Germinal center (tissue), 1 donor: Measurements from ENCODE around the gene CASKIN1.
"Not testable (repeated sequence)": the region's sequence is repeated elsewhere in the genome, so short reads cannot be mapped to it uniquely, and the experiment has no call there.

Source experiments
- DNase-seq: peaks from one replicate; pipeline ENCODE4 v3.0.0; 2012; ENCODE audit warnings: mixed read lengths, low spot score

CASKIN1 gene, protein sequence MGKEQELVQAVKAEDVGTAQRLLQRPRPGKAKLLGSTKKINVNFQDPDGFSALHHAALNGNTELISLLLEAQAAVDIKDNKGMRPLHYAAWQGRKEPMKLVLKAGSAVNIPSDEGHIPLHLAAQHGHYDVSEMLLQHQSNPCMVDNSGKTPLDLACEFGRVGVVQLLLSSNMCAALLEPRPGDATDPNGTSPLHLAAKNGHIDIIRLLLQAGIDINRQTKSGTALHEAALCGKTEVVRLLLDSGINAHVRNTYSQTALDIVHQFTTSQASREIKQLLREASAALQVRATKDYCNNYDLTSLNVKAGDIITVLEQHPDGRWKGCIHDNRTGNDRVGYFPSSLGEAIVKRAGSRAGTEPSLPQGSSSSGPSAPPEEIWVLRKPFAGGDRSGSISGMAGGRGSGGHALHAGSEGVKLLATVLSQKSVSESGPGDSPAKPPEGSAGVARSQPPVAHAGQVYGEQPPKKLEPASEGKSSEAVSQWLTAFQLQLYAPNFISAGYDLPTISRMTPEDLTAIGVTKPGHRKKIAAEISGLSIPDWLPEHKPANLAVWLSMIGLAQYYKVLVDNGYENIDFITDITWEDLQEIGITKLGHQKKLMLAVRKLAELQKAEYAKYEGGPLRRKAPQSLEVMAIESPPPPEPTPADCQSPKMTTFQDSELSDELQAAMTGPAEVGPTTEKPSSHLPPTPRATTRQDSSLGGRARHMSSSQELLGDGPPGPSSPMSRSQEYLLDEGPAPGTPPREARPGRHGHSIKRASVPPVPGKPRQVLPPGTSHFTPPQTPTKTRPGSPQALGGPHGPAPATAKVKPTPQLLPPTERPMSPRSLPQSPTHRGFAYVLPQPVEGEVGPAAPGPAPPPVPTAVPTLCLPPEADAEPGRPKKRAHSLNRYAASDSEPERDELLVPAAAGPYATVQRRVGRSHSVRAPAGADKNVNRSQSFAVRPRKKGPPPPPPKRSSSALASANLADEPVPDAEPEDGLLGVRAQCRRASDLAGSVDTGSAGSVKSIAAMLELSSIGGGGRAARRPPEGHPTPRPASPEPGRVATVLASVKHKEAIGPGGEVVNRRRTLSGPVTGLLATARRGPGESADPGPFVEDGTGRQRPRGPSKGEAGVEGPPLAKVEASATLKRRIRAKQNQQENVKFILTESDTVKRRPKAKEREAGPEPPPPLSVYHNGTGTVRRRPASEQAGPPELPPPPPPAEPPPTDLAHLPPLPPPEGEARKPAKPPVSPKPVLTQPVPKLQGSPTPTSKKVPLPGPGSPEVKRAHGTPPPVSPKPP (N-terminal part only)

DNA sequence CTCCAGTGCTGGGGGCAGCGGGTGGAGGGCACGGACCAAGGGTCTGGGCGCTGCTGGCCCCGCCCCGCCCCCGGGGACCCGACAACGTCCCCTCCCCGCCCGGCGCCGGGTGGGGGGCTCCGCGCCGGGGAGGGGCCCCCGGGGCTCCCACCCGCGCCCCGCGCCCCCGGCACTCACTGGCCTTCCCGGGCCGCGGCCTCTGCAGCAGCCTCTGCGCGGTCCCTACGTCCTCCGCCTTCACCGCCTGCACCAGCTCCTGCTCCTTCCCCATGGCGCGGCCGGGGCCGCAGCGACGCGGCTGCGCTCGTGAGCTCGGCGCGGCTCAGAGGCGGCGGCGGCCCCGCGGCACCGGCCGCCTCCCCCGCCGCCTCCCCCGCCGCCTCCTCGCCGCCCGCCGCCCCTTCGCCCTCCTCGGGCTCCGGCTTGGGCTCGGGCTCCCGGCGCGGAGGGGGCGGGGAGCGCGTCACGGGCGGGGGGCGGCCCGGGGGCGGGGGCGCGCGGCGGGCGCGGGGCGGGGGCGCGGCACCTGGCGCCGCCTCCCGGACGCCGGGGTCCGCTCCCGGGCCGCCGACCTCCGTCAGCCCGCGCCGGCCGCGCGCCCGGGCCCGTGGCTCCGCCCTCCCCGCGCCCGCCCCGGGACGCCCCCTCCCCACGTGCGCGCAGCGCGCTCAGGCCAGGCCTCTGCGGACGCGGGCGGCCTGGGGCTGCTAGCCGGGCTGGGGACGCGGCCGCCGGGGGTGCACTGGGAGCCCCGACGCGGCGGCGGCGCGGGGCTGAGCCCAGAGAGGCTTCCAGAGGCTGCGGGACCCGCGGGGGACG is at the start of gene CASKIN1:
Gene CASKIN1, minus strand, starts transcription at position 444 of the 819 bp plus-strand sequence. Its CDS starts 173 bp downstream, at position 271.
- DNase-seq = peak; percentile 44

DNA sequence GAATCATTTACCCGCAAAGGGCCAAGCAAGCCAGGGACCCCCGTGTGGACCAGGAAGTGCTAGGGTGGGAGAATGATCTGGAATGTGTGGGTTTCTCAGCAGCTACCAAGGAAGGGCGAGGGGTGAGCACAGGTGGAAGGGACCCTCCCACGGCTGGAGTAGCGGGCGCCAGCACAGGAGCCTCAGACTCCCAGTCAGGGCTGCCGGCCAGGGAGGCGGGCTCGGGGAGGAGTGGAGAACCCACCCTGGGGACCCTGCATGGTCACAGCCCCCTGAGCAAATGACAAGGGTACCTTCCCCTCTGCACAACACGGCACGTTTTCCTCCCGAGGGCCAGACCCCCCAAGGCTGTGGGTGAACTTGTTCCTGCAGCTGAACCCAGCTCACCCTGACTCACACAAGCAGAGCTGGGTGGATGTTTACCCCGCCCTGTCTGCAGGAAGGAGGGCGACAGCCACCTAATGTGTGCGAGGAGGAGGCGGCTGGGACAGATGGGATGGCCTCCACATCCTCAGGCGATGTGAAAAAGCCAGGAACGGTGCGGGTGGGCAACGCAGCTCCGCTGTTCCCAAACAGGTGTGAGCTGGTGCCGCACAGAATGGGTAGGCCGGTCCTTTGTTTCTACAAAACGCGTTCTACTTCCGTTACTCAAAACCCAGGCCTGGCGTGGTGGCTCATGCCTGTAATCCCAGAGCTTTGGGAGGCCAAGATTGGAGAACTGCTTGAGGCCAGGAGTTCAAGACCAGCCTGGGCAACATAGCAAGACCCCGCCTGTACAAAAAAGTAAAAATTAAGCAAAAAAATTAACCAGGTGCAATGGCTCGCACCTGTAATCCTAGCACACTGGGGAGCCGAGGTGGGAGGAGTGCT is 48.8 kb upstream of the CASKIN1 start:
- no peak for DNase-seq

DNA sequence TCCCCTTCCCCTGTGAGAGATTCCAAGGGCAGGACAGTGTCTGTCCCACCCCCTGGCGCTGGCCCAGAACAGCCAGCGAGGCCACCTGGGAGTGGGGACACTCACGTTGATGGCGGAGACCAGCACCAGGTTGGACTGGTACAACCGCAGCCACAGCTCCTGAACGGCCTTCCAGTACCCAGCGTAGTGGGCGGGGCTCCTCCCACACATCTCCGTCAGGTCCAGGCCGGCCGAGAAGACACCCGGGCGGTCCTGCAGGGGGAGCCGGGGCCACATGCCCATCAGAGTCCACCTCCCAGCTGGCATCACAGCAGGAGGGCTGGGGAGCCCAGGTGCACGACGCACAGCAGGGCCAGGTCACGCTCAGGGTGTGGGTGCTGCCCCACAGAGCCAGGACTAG is 47.9 kb upstream of the CASKIN1 start:
- no peak for DNase-seq

DNA sequence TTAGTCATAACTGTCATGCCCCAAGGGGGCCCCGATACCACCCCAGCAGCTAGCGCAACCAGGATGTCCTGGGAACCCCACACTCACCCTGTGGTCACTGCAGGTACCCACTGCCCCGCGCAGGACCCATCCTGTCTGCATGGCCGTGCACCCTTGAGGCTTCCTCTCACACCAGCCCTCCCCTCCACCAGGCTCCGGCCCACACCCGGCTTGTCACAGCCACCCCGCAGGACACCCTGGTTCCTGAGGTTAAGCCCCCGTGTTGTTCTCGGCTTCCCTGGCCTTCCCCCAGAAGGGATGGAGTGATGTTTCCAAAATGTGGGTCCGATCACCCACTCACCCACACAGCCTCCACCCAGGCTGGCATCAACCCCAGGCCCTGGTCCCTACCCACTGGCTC is 47.4 kb upstream of the CASKIN1 start:
- no peak for DNase-seq

DNA sequence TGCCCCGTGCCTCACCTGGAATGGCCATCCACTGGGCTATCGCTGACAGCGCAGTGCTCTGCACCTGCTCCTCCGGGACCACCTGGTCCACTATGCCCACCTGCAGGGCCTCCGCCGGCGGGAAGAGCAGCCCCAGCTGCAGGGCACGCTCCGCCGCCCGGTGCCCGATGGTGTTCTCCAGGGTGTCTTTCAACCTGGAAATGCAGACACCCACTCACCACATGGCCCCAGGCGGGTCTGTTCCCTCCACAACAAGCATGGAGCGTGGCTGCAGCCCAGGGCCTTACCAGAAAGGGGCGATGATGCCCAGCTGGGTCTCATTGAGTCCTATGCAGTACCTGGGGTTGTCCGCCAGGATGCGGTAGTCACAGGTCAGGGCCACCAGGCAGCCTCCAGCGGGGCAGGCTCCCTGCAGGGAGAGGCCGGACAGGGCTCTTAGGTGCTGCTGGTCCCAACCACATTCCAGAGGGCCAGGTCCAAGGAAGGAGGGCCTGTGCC is 46.7 kb upstream of the CASKIN1 start:
- DNase-seq = no peak

DNA sequence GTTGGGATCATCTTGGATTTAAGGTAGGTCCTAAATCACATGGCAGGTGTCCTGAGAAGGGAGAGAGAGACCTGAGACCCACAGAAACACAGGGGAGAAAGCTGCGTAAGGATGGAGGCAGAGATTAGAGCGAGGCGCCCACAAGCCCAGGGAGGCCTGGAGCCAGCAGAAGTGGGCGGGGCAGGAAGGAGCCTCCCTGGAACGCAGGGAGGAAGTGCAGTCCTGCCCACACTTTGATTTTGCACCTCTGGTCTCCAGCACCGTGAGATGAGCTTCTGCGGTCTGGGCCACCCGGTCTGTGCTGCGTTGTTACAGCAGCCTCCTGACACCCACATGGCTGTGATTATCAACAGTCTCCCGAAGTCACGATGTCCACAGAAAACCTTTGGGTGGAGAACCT is 46.2 kb upstream of the CASKIN1 start:
- DNase-seq = no peak

DNA sequence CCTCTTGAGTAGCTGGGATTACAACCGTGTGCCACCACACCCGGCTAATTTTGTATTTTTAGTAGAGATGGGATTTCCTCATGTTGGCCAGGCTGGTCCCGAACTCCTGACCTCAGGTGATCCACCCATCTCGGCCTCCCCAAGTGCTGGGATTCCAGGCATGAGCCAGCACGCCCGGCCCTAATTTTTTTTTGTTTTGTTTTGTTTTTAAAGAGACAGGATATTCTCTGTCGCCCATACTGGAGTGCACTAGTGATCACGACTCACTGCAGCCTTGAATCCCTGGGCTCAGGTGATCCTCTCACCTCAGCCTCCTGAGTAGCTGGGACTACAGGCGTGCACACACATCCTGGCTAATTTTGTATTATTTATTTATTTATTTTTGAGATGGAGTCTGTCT is 43.9 kb upstream of the CASKIN1 start:
- DNase-seq = not testable (repeated sequence)

DNA sequence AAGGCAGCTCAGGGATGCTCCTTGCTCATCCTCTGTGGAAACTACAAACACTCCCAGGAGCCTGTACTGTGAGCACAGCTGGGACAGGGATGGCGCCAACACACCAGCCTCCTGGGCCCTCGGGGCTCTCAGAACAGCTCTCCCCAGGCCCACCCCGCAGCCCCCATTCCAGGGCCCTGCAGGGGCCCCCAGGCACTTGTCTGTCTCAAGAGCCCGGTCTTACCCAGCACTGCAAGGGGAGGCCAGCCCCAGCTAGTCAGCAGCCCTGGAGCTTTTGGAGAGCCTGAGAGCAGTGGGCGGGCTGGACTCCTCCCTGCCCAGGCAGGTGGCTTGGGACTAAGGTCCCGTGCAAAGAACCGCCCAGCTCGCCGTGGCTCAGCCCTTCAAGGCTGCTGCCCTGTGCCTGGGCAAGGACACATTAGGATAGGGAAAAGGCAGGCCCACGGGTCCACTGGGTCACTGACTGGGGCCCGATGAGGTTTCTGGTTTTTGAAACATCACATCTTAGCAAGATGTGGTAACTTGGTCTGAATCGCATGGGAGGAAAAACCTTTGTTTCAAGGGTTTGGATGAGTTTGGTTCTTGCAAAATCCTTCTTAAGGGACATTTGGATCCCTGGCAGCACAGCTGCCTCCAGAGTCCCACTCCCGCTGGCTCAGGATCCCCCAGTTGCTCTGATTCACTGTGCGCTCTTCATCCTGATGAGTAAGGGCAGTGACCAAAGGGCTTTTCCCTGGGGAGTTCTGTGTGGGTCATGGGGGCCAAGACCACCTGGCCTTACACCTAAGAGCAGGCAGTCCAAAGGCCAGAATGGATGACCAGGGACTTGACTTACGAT is 42.7 kb upstream of the CASKIN1 start:
- no peak for DNase-seq

DNA sequence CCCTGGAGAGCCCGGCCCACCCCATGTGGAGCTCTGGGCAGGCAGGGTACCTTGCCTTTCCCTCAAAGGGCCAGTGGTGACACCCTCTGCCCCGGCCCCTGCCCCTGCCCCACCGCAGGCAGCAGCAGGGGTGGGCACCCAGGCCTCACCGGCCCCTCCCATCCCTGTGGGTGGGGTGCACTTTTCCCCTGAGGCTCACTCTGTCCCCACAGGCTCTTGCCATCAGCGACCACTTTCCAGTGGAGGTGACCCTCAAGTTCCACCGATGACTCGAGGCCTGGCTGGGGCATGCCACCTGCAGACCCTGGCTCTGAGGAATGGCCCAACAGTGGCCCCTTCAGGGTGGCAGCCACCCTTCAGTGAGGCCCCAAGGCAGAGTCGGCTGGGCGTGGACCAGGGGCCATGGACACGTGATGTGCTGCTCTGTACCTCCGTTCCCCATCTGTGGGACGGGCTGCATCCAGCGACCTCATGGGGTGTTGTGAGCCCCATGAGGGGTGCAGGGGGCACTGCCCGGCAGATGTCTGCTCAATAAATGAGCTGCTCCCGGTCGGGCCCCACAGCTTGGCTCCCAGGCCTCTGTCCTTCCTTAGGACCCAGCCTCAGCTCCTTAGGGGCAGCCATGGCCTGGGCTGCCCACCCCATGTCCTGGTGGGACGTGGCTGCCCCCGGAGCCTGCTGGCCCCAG is 41.9 kb upstream of the CASKIN1 start:
- DNase-seq = no peak

DNA sequence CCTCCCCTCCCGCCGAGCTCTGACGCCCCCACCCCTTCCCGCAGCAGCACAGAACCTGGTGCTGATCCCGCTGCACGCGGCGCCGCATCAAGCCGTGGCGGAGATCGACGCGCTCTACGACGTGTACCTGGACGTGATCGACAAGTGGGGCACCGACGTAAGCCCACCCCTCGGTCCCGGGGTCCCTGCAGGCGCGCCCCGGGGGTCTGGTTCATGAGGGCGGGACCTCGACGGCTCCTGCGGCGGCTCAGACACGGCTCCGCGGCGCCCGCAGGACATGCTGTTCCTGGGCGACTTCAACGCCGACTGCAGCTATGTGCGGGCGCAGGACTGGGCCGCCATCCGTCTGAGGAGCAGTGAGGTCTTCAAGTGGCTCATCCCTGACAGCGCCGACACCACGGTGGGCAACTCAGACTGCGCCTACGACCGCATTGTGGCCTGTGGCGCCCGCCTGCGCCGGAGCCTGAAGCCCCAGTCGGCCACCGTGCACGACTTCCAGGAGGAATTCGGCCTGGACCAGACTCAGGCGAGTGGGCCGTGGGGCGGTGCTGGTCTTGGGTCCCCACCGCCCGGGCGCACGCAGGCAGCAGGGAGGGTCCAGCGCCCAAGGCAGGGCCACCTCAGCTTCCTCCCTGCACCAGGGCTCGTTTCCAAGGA is 41.2 kb upstream of the CASKIN1 start:
- DNase-seq = no peak

DNA sequence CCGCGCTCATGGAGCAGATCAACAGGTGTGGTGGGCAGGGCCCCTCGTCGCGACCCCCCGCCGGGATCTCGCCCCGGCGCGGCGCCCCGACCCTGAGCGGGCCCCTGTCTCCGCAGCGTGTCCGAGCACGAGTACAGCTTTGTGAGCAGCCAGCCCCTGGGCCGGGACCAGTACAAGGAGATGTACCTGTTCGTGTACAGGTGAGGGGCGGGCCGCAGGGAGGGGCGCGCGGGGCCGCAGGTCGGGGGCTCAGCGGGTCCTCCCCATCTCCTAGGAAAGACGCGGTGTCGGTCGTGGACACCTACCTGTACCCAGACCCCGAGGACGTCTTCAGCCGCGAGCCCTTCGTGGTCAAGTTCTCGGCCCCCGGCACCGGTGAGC is 40.7 kb upstream of the CASKIN1 start:
- no peak for DNase-seq

DNA sequence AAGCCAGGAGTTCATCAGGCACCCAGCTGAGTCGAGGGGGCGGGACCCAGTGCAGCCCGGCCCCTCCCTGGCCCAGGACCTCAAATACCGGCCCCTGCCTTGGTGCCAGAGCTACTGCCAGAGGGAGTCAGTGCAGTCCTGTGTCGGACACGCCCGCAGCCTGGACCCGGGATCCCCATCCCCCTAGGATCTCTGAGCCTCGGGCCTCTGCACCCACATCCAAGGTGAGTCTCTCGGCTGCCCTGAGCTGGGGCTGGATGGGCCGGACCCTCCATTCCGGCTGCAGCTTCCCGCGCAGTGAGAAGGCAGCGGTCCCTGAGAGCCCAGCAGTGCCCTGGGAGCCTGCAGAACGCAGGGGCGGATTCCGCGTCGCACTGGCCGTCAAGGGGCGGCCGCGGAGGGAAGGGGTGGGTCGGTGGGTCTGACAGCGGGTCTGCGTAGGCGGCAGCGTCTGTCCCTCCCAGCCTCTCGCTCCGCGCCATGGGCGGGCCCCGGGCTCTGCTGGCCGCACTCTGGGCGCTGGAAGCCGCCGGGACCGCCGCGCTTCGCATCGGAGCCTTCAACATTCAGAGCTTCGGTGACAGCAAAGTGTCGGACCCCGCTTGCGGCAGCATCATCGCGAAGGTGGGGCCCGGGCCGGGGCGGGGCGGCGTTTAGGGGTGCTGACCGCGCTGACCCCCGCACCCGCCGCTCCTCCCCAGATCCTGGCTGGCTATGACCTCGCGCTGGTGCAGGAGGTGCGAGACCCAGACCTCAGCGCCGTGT is 40.1 kb upstream of the CASKIN1 start, which contains the start of gene DNASE1L2:
Gene DNASE1L2, plus strand, starts transcription at position 108 of the 765 bp plus-strand sequence. Its CDS starts 373 bp downstream, at position 481.
- no peak for DNase-seq

DNA sequence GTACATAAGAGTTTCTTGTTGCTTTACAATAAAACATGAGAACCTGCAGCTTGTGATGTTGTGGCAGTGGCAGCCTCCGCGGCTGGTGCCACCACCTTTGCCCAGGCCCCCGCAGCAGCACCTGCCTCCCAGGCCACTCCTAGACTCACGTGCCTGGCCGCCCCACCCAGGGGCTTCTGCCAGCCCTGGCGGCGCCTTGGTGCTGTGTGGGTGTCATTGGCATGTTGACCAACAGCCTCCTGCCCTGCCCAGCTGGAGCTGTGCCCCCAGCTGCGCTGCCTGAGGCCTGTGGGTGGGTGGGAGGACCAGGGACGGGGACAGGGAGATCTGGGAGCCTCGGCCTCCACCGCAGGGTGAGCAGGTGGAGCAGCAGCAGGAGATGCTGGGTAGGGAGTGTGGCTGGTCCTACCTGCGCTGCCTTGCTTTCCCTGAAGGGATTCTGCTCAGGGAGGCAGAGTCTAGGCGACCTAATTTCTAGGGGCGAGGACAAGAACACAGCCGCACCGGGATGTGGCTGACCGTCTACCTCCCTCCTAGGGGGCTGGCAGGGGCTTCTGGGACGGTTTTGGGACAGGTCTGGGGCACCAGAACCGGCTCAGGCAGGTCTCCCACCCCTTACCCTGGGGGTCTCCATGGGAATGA is 39.4 kb upstream of the CASKIN1 start:
- no peak for DNase-seq

DNA sequence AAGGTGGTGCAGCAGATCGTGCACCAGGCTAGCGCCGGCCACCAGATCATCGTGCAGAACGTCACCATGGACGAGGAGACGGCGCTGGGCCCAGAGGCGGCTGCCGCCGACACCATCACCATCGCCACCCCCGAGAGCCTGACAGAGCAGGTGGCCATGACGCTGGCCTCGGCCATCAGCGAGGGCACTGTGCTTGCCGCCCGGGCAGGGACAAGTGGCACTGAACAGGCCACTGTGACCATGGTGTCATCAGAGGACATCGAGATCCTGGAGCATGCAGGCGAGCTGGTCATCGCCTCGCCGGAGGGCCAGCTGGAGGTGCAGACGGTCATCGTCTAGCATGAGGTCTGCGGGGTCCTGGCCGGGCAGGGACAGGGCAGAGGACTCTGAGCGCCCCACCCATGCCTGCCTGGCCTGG is 38.8 kb upstream of the CASKIN1 start:
- DNase-seq = no peak

DNA sequence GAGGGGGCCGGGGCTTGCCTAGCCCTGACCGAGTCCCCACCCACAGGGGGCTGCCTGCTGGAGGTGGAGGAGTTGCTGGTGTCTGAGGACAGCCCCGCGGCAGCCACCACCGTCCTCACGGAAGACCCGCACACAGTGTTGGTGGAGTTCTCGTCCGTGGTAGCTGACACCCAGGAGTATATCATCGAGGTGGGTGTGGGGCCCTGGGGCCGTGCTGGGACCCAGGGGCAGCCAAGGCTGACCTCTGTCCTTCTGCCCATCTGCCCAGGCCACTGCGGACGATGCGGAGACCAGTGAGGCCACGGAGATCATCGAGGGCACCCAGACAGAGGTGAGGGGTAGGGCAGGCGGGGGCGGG is 38.4 kb upstream of the CASKIN1 start:
- DNase-seq = no peak

DNA sequence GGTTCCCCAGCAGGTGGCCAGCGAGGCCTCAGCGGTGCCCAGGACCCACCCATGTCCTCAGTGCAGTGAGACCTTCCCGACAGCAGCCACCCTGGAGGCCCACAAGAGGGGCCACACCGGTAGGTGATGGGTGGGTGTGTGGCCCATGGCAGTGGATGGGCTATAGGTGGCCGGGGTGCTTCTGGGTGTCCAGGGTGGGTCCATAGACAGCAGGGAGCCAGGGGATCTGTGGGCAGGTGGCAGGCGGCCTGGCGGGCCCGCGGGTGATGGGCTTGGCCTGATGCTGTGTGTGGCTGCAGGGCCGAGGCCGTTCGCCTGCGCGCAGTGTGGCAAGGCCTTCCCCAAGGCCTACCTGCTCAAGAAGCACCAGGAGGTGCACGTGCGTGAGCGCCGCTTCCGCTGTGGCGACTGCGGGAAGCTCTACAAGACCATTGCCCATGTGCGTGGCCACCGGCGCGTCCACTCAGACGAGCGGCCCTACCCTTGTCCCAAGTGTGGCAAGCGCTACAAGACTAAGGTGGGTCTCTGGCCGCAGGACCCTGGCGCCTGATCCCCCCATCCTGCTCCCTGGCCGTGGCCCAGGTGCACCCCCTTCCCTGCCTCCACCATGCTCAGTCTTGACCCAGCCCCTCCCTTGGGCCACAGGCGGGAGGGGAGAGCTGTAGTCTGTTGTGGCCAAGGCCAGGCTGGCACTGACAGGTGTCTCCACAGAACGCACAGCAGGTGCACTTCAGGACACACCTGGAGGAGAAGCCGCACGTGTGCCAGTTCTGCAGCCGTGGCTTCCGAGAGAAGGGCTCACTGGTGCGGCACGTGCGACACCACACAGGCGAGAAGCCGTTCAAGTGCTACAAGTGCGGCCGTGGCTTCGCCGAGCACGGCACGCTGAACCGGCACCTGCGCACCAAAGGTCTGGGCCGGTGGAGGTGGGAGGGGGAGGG is 37.7 kb upstream of the CASKIN1 start:
- peak; percentile 39 for DNase-seq
